ENCODE data around the gene CAMK2N1. TPM values are rescaled to one million over a fixed set of nuclear protein-coding genes. Genes with fewer than 3 reads are reported as not detected.

Gene CAMK2N1
- total and polyA plus RNA-seq, 2 of the 13 experiments (the other 11 are each of a cell fraction or from before 2014, with no cell fraction given), result 38.0 to 38.6 TPM

- TF ChIP-seq, protein P1, sequence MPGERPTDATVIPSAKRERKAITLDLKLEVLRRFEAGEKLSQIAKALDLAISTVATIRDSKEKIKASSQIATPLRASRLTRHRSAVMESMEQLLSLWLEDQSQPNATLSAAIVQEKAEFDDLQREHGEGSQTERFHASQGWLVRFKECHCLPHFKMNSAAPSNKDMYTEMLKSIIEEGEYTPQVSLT (CRISPR knock-in tag; IDR thresholded peaks at IDR 0.05; ENCODE audit: borderline replicate concordance, low read depth), result no peak
- TF ChIP-seq BRD4 (CRISPR knock-in tag; IDR thresholded peaks at IDR 0.05) (0 out of 2 replicates have a peak, but pooled peaks have one; percentile 18), ZNF891 (CRISPR knock-in tag; IDR thresholded peaks at IDR 0.05) (peak; percentile 75; the same call in 1 of the 2 replicates), ZNF605 (CRISPR knock-in tag; IDR thresholded peaks at IDR 0.05) (peak; percentile 92), ZNF562 (CRISPR knock-in tag; IDR thresholded peaks at IDR 0.05; ENCODE audit: borderline replicate concordance) (no peak), TGIF2 (CRISPR knock-in tag; IDR thresholded peaks at IDR 0.05) (0 out of 2 replicates have a peak, but pooled peaks have one; percentile 11), ZNF205 (CRISPR knock-in tag; IDR thresholded peaks at IDR 0.05) (peak; percentile 93), ZSCAN20 (CRISPR knock-in tag; IDR thresholded peaks at IDR 0.05; ENCODE audit: borderline replicate concordance) (no peak), JUND (CRISPR knock-in tag; IDR thresholded peaks at IDR 0.05) (no peak), MEF2D (CRISPR knock-in tag; IDR thresholded peaks at IDR 0.05) (peak; percentile 13; the same call in 1 of the 2 replicates), ZNF335 (CRISPR knock-in tag; IDR thresholded peaks at IDR 0.05) (peak; percentile 39; the same call in 1 of the 2 replicates), PLRG1 (conservative IDR thresholded peaks at IDR 0.05) (no peak), MLX (CRISPR knock-in tag; IDR thresholded peaks at IDR 0.05) (no peak)
- TF ChIP-seq, protein P2, sequence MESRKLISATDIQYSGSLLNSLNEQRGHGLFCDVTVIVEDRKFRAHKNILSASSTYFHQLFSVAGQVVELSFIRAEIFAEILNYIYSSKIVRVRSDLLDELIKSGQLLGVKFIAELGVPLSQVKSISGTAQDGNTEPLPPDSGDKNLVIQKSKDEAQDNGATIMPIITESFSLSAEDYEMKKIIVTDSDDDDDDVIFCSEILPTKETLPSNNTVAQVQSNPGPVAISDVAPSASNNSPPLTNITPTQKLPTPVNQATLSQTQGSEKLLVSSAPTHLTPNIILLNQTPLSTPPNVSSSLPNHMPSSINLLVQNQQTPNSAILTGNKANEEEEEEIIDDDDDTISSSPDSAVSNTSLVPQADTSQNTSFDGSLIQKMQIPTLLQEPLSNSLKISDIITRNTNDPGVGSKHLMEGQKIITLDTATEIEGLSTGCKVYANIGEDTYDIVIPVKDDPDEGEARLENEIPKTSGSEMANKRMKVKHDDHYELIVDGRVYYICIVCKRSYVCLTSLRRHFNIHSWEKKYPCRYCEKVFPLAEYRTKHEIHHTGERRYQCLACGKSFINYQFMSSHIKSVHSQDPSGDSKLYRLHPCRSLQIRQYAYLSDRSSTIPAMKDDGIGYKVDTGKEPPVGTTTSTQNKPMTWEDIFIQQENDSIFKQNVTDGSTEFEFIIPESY (CRISPR knock-in tag; IDR thresholded peaks at IDR 0.05), result peak; percentile 19; the same call in 1 of the 2 replicates
- TF ChIP-seq, protein P3, sequence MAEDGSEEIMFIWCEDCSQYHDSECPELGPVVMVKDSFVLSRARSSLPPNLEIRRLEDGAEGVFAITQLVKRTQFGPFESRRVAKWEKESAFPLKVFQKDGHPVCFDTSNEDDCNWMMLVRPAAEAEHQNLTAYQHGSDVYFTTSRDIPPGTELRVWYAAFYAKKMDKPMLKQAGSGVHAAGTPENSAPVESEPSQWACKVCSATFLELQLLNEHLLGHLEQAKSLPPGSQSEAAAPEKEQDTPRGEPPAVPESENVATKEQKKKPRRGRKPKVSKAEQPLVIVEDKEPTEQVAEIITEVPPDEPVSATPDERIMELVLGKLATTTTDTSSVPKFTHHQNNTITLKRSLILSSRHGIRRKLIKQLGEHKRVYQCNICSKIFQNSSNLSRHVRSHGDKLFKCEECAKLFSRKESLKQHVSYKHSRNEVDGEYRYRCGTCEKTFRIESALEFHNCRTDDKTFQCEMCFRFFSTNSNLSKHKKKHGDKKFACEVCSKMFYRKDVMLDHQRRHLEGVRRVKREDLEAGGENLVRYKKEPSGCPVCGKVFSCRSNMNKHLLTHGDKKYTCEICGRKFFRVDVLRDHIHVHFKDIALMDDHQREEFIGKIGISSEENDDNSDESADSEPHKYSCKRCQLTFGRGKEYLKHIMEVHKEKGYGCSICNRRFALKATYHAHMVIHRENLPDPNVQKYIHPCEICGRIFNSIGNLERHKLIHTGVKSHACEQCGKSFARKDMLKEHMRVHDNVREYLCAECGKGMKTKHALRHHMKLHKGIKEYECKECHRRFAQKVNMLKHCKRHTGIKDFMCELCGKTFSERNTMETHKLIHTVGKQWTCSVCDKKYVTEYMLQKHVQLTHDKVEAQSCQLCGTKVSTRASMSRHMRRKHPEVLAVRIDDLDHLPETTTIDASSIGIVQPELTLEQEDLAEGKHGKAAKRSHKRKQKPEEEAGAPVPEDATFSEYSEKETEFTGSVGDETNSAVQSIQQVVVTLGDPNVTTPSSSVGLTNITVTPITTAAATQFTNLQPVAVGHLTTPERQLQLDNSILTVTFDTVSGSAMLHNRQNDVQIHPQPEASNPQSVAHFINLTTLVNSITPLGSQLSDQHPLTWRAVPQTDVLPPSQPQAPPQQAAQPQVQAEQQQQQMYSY (CRISPR knock-in tag; IDR thresholded peaks at IDR 0.05), result 0 out of 2 replicates have a peak, but pooled peaks have one; percentile 30
- TF ChIP-seq, protein P4, sequence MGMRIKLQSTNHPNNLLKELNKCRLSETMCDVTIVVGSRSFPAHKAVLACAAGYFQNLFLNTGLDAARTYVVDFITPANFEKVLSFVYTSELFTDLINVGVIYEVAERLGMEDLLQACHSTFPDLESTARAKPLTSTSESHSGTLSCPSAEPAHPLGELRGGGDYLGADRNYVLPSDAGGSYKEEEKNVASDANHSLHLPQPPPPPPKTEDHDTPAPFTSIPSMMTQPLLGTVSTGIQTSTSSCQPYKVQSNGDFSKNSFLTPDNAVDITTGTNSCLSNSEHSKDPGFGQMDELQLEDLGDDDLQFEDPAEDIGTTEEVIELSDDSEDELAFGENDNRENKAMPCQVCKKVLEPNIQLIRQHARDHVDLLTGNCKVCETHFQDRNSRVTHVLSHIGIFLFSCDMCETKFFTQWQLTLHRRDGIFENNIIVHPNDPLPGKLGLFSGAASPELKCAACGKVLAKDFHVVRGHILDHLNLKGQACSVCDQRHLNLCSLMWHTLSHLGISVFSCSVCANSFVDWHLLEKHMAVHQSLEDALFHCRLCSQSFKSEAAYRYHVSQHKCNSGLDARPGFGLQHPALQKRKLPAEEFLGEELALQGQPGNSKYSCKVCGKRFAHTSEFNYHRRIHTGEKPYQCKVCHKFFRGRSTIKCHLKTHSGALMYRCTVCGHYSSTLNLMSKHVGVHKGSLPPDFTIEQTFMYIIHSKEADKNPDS (CRISPR knock-in tag; IDR thresholded peaks at IDR 0.05), result peak; percentile 77; the same call in 1 of the 2 replicates
- TF ChIP-seq, protein P5, sequence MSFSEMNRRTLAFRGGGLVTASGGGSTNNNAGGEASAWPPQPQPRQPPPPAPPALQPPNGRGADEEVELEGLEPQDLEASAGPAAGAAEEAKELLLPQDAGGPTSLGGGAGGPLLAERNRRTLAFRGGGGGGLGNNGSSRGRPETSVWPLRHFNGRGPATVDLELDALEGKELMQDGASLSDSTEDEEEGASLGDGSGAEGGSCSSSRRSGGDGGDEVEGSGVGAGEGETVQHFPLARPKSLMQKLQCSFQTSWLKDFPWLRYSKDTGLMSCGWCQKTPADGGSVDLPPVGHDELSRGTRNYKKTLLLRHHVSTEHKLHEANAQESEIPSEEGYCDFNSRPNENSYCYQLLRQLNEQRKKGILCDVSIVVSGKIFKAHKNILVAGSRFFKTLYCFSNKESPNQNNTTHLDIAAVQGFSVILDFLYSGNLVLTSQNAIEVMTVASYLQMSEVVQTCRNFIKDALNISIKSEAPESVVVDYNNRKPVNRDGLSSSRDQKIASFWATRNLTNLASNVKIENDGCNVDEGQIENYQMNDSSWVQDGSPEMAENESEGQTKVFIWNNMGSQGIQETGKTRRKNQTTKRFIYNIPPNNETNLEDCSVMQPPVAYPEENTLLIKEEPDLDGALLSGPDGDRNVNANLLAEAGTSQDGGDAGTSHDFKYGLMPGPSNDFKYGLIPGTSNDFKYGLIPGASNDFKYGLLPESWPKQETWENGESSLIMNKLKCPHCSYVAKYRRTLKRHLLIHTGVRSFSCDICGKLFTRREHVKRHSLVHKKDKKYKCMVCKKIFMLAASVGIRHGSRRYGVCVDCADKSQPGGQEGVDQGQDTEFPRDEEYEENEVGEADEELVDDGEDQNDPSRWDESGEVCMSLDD (CRISPR knock-in tag; IDR thresholded peaks at IDR 0.05; ENCODE audit: borderline replicate concordance), result peak; percentile 83
Observed at GRCh38 chr1:20486457-20487235, 636 bp upstream of the CAMK2N1 start (continued).
